Activated naive CD8-positive, alpha-beta T cell treated with anti-CD3 and anti-CD28 coated beads, Interleukin-2, amount 10 ng/mL, durations not matched to agents 7 days and 5 days (primary cell): ENCODE results near the gene CNDP1. TPM values are rescaled to one million over a fixed set of nuclear protein-coding genes. Genes with fewer than 3 reads are reported as not detected.
A peak's percentile ranks its signal among the peaks of the same experiment; 100 is the strongest.
"Not testable (repeated sequence)": the region's sequence is repeated elsewhere in the genome, so short reads cannot be mapped to it uniquely, and the experiment has no call there.

ENCODE experiments used
- ATAC-seq: fragments of 150-1000 bp; cut with Tn5 transposase; one replicate; pipeline ENCODE4 v1.10.0; 2021; ENCODE audit warnings: low read depth, moderate library complexity
- POLR2A ChIA-PET: fragments of 350-600 bp; sonication (Branson Sonifier 250); formaldehyde crosslinking; loops from one replicate; lab custom pipeline; 2021; ENCODE audit warnings: antibody characterized with exemption; lab: Charles Lee
- DNase-seq: peaks from one replicate; pipeline ENCODE4 v3.0.0; 2021
- H3K27ac Mint-ChIP-seq: one replicate; pipeline ENCODE4 v1.8.0; 2022; ENCODE audit warnings: mild to moderate bottlenecking, mixed read lengths
- H3K27me3 Mint-ChIP-seq: one replicate; pipeline ENCODE4 v1.8.0; 2022; ENCODE audit warnings: mild to moderate bottlenecking, moderate library complexity, mixed read lengths
- H3K36me3 Mint-ChIP-seq: one replicate; pipeline ENCODE4 v1.8.0; 2021; ENCODE audit warnings: mild to moderate bottlenecking, mixed read lengths
- H3K4me1 Mint-ChIP-seq: one replicate; pipeline ENCODE4 v1.8.0; 2021; ENCODE audit warnings: mixed read lengths
- H3K4me3 Mint-ChIP-seq: one replicate; pipeline ENCODE4 v1.8.0; 2022; ENCODE audit warnings: mild to moderate bottlenecking, moderate library complexity, mixed read lengths
- H3K9me3 Mint-ChIP-seq: one replicate; pipeline ENCODE4 v1.8.0; 2021; ENCODE audit warnings: mixed read lengths
- total RNA-seq, 2 experiments: library from RNA; stranded (reverse); gene quantifications; one replicate each; pipeline ENCODE4 v1.2.3, GENCODE V29; 2021

The CNDP1 gene
- total RNA-seq, 2 experiments from 2014 or later: not detected

- ATAC-seq: no peak
- no peaks in the 10 kb centered on the region for H3K27me3 Mint-ChIP-seq
- H3K4me3 Mint-ChIP-seq: no peak overlapping the region
- H3K36me3 Mint-ChIP-seq: peaks cover 19% of the 10 kb centered on the region
- H3K4me1 Mint-ChIP-seq: no peaks in the 10 kb centered on the region
- H3K9me3 Mint-ChIP-seq: no peaks in the 10 kb centered on the region
- no peak overlapping the region for H3K27ac Mint-ChIP-seq
- DNase-seq: no peak
- POLR2A ChIA-PET: no interaction called here
Observed at GRCh38 chr18:74519320-74520095, 14.8 kb upstream of the CNDP1 start.

GRCh38 chr18:74520096-74520833 is 14.0 kb upstream of the CNDP1 start:
- POLR2A ChIA-PET: no interaction called here
- DNase-seq (no peak), ATAC-seq (no peak)
- H3K4me3 Mint-ChIP-seq: no peak overlapping the region
- H3K36me3 Mint-ChIP-seq: peaks cover 14% of the 10 kb centered on the region
- peak overlapping the region; percentile 30 for H3K27ac Mint-ChIP-seq
- no peaks in the 10 kb centered on the region for H3K4me1 Mint-ChIP-seq
- H3K27me3 Mint-ChIP-seq: no peaks in the 10 kb centered on the region
- H3K9me3 Mint-ChIP-seq: no peaks in the 10 kb centered on the region

- Mint-ChIP-seq H3K27me3 (no peaks in the 10 kb centered on the region), H3K36me3 (peaks cover 14% of the 10 kb centered on the region), H3K9me3 (no peaks in the 10 kb centered on the region)
Observed at GRCh38 chr18:74521068-74521725, 13.1 kb upstream of the CNDP1 start.

GRCh38 chr18:74522635-74523548 is 11.4 kb upstream of the CNDP1 start:
- no peak for ATAC-seq
- H3K27me3 Mint-ChIP-seq: no peaks in the 10 kb centered on the region
- DNase-seq: no peak
- no peaks in the 10 kb centered on the region for H3K4me1 Mint-ChIP-seq
- POLR2A ChIA-PET: no interaction called here
- H3K9me3 Mint-ChIP-seq: no peaks in the 10 kb centered on the region
- peaks cover 10% of the 10 kb centered on the region for H3K36me3 Mint-ChIP-seq
- no peak overlapping the region for H3K27ac Mint-ChIP-seq
- no peak overlapping the region for H3K4me3 Mint-ChIP-seq

More at GRCh38 chr18:74521068-74521725, 13.1 kb upstream of the CNDP1 start:
- no peak overlapping the region for H3K27ac Mint-ChIP-seq
- no peak overlapping the region for H3K4me3 Mint-ChIP-seq
- H3K4me1 Mint-ChIP-seq: no peaks in the 10 kb centered on the region
- POLR2A ChIA-PET: no interaction called here
- no peak for DNase-seq
- ATAC-seq: no peak

GRCh38 chr18:74524097-74524496 is 10.2 kb upstream of the CNDP1 start:
- DNase-seq (no peak), ATAC-seq (no peak)
- POLR2A ChIA-PET: no interaction called here
- Mint-ChIP-seq H3K36me3 (peaks cover 7% of the 10 kb centered on the region), H3K27ac (no peak overlapping the region), H3K9me3 (no peaks in the 10 kb centered on the region), H3K27me3 (peaks cover 4% of the 10 kb centered on the region), H3K4me3 (no peak overlapping the region), H3K4me1 (no peaks in the 10 kb centered on the region)

GRCh38 chr18:74524915-74525314 is 9.4 kb upstream of the CNDP1 start:
- H3K36me3 Mint-ChIP-seq, H3K9me3 Mint-ChIP-seq, H3K4me3 Mint-ChIP-seq, H3K27ac Mint-ChIP-seq, H3K27me3 Mint-ChIP-seq, DNase-seq, ATAC-seq, POLR2A ChIA-PET, H3K4me1 Mint-ChIP-seq: not testable (repeated sequence)

GRCh38 chr18:74525741-74526140 is 8.6 kb upstream of the CNDP1 start:
- Mint-ChIP-seq H3K27ac (no peak overlapping the region), H3K9me3 (no peaks in the 10 kb centered on the region), H3K4me3 (no peak overlapping the region), H3K36me3 (peaks cover 1% of the 10 kb centered on the region), H3K27me3 (peaks cover 6% of the 10 kb centered on the region), H3K4me1 (no peaks in the 10 kb centered on the region)
- ATAC-seq (no peak), DNase-seq (no peak)
- POLR2A ChIA-PET: no interaction called here

- H3K36me3 Mint-ChIP-seq: no peaks in the 10 kb centered on the region
- no peak overlapping the region for H3K27ac Mint-ChIP-seq
- ATAC-seq (no peak), DNase-seq (no peak)
- no peaks in the 10 kb centered on the region for H3K4me1 Mint-ChIP-seq
- POLR2A ChIA-PET: no interaction called here
- peaks cover 8% of the 10 kb centered on the region for H3K27me3 Mint-ChIP-seq
- H3K4me3 Mint-ChIP-seq: no peak overlapping the region
- no peaks in the 10 kb centered on the region for H3K9me3 Mint-ChIP-seq
Observed at GRCh38 chr18:74526488-74526887, 7.8 kb upstream of the CNDP1 start.

- no peaks in the 10 kb centered on the region for H3K9me3 Mint-ChIP-seq
- POLR2A ChIA-PET: no interaction called here
- no peak for DNase-seq
- H3K36me3 Mint-ChIP-seq: no peaks in the 10 kb centered on the region
- peaks cover 9% of the 10 kb centered on the region for H3K27me3 Mint-ChIP-seq
- no peak for ATAC-seq
- H3K4me3 Mint-ChIP-seq: no peak overlapping the region
- H3K27ac Mint-ChIP-seq: no peak overlapping the region
- H3K4me1 Mint-ChIP-seq: no peaks in the 10 kb centered on the region
Observed at GRCh38 chr18:74528478-74528877, 5.8 kb upstream of the CNDP1 start.

- DNase-seq (no peak), ATAC-seq (no peak)
- H3K4me1 Mint-ChIP-seq: no peaks in the 10 kb centered on the region
- peaks cover 9% of the 10 kb centered on the region for H3K27me3 Mint-ChIP-seq
- POLR2A ChIA-PET: no interaction called here
- no peak overlapping the region for H3K27ac Mint-ChIP-seq
- no peaks in the 10 kb centered on the region for H3K36me3 Mint-ChIP-seq
- H3K9me3 Mint-ChIP-seq: no peaks in the 10 kb centered on the region
- H3K4me3 Mint-ChIP-seq: no peak overlapping the region
Observed at GRCh38 chr18:74528913-74529312, 5.4 kb upstream of the CNDP1 start.

GRCh38 chr18:74529378-74529777 is 4.9 kb upstream of the CNDP1 start:
- H3K27ac Mint-ChIP-seq: no peak overlapping the region
- H3K36me3 Mint-ChIP-seq: no peaks in the 10 kb centered on the region
- H3K9me3 Mint-ChIP-seq: no peaks in the 10 kb centered on the region
- POLR2A ChIA-PET: no interaction called here
- no peak for DNase-seq
- peaks cover 9% of the 10 kb centered on the region for H3K27me3 Mint-ChIP-seq
- H3K4me3 Mint-ChIP-seq: no peak overlapping the region
- no peaks in the 10 kb centered on the region for H3K4me1 Mint-ChIP-seq
- no peak for ATAC-seq

- Mint-ChIP-seq H3K9me3 (no peaks in the 10 kb centered on the region), H3K36me3 (no peaks in the 10 kb centered on the region), H3K27ac (no peak overlapping the region), H3K4me1 (no peaks in the 10 kb centered on the region), H3K27me3 (peaks cover 10% of the 10 kb centered on the region), H3K4me3 (no peak overlapping the region)
- POLR2A ChIA-PET: no interaction called here
- ATAC-seq (no peak), DNase-seq (no peak)
Observed at GRCh38 chr18:74529811-74530583, 4.3 kb upstream of the CNDP1 start.
